ENCODE results near the gene ADAMTS8. TPM values are rescaled to one million over a fixed set of nuclear protein-coding genes. Genes with fewer than 3 reads are reported as not detected.
"Not testable (repeated sequence)": the region's sequence is repeated elsewhere in the genome, so short reads cannot be mapped to it uniquely, and the experiment has no call there.

The ADAMTS8 gene
- total RNA-seq, 1 donor from 2014 or later: 5.7 TPM

GRCh38 chr11:130439160-130439519 is 10.7 kb upstream of the ADAMTS8 start:
- Histone ChIP-seq H3K9ac (ENCODE audit: low read depth in 1 of 3, low read length in 3 of 3) (no peak overlapping the region), H3K27ac (ENCODE audit: low read depth, low read length) (no peak overlapping the region), H3K36me3 (ENCODE audit: control insufficient read depth in 3 of 3, insufficient read depth in 3 of 3, low read length in 3 of 3) (no peaks in the 10 kb centered on the region), H3K27me3 (ENCODE audit: control insufficient read depth in 3 of 3, insufficient read depth in 3 of 3, low read length in 3 of 3) (peaks cover 0 to 6% (median 0%) of the 10 kb centered on the region in 3 donors), H3K9me3 (ENCODE audit: control insufficient read depth in 3 of 3, low read length in 3 of 3) (no peaks in the 10 kb centered on the region), H3K4me1 (ENCODE audit: control insufficient read depth in 3 of 3, insufficient read depth in 3 of 3, low read length in 3 of 3) (peaks cover 0 to 9% (median 0%) of the 10 kb centered on the region in 3 donors), H3K4me3 (ENCODE audit: low read length in 3 of 3) (no peak overlapping the region)

GRCh38 chr11:130438401-130439159 is 10.2 kb upstream of the ADAMTS8 start:
- not testable (repeated sequence) for H3K9me3 ChIP-seq (ENCODE audit: control insufficient read depth in 3 of 3, low read length in 3 of 3); H3K4me3 ChIP-seq (ENCODE audit: low read length in 3 of 3); H3K27ac ChIP-seq (ENCODE audit: low read depth, low read length); H3K36me3 ChIP-seq (ENCODE audit: control insufficient read depth in 3 of 3, insufficient read depth in 3 of 3, low read length in 3 of 3); H3K9ac ChIP-seq (ENCODE audit: low read depth in 1 of 3, low read length in 3 of 3); H3K27me3 ChIP-seq (ENCODE audit: control insufficient read depth in 3 of 3, insufficient read depth in 3 of 3, low read length in 3 of 3); H3K4me1 ChIP-seq (ENCODE audit: control insufficient read depth in 3 of 3, insufficient read depth in 3 of 3, low read length in 3 of 3)

GRCh38 chr11:130437848-130438247 is 9.4 kb upstream of the ADAMTS8 start:
- no peak overlapping the region for H3K9ac ChIP-seq (ENCODE audit: low read depth in 1 of 3, low read length in 3 of 3)
- H3K36me3 ChIP-seq (ENCODE audit: control insufficient read depth in 3 of 3, insufficient read depth in 3 of 3, low read length in 3 of 3): no peaks in the 10 kb centered on the region
- H3K4me3 ChIP-seq (ENCODE audit: low read length in 3 of 3): no peak overlapping the region
- peaks cover 0 to 9% (median 0%) of the 10 kb centered on the region in 3 donors for H3K4me1 ChIP-seq (ENCODE audit: control insufficient read depth in 3 of 3, insufficient read depth in 3 of 3, low read length in 3 of 3)
- no peak overlapping the region for H3K27ac ChIP-seq (ENCODE audit: low read depth, low read length)
- H3K27me3 ChIP-seq (ENCODE audit: control insufficient read depth in 3 of 3, insufficient read depth in 3 of 3, low read length in 3 of 3): peaks cover 0 to 6% (median 0%) of the 10 kb centered on the region in 3 donors
- no peaks in the 10 kb centered on the region for H3K9me3 ChIP-seq (ENCODE audit: control insufficient read depth in 3 of 3, low read length in 3 of 3)

GRCh38 chr11:130436171-130436570 is 7.8 kb upstream of the ADAMTS8 start:
- H3K4me3 ChIP-seq (ENCODE audit: low read length in 3 of 3): no peak overlapping the region
- H3K27ac ChIP-seq (ENCODE audit: low read depth, low read length): no peak overlapping the region
- H3K9me3 ChIP-seq (ENCODE audit: control insufficient read depth in 3 of 3, low read length in 3 of 3): no peaks in the 10 kb centered on the region
- no peak overlapping the region for H3K9ac ChIP-seq (ENCODE audit: low read depth in 1 of 3, low read length in 3 of 3)
- peaks cover 0 to 12% (median 2%) of the 10 kb centered on the region in 3 donors for H3K4me1 ChIP-seq (ENCODE audit: control insufficient read depth in 3 of 3, insufficient read depth in 3 of 3, low read length in 3 of 3)
- peaks cover 0 to 6% (median 0%) of the 10 kb centered on the region in 3 donors for H3K27me3 ChIP-seq (ENCODE audit: control insufficient read depth in 3 of 3, insufficient read depth in 3 of 3, low read length in 3 of 3)
- H3K36me3 ChIP-seq (ENCODE audit: control insufficient read depth in 3 of 3, insufficient read depth in 3 of 3, low read length in 3 of 3): no peaks in the 10 kb centered on the region

- H3K9me3 ChIP-seq (ENCODE audit: control insufficient read depth in 3 of 3, low read length in 3 of 3): no peaks in the 10 kb centered on the region
- H3K9ac ChIP-seq (ENCODE audit: low read depth in 1 of 3, low read length in 3 of 3): no peak overlapping the region
- H3K36me3 ChIP-seq (ENCODE audit: control insufficient read depth in 3 of 3, insufficient read depth in 3 of 3, low read length in 3 of 3): no peaks in the 10 kb centered on the region
- H3K4me1 ChIP-seq (ENCODE audit: control insufficient read depth in 3 of 3, insufficient read depth in 3 of 3, low read length in 3 of 3): peaks cover 0 to 12% (median 2%) of the 10 kb centered on the region in 3 donors
- H3K4me3 ChIP-seq (ENCODE audit: low read length in 3 of 3): no peak overlapping the region
- H3K27ac ChIP-seq (ENCODE audit: low read depth, low read length): no peak overlapping the region
- H3K27me3 ChIP-seq (ENCODE audit: control insufficient read depth in 3 of 3, insufficient read depth in 3 of 3, low read length in 3 of 3): peaks cover 0 to 6% (median 0%) of the 10 kb centered on the region in 3 donors
Measured at GRCh38 chr11:130435671-130436070, 7.3 kb upstream of the ADAMTS8 start.

- peak overlapping the region; percentile 68 to 86 (median 76) for H3K9ac ChIP-seq (ENCODE audit: low read depth in 1 of 3, low read length in 3 of 3)
- peak overlapping the region; percentile 33 for H3K27ac ChIP-seq (ENCODE audit: low read depth, low read length)
- peak overlapping the region; percentile 75 to 84 (median 81) for H3K4me3 ChIP-seq (ENCODE audit: low read length in 3 of 3)
- peaks cover 0 to 12% (median 2%) of the 10 kb centered on the region in 3 donors for H3K4me1 ChIP-seq (ENCODE audit: control insufficient read depth in 3 of 3, insufficient read depth in 3 of 3, low read length in 3 of 3)
- no peaks in the 10 kb centered on the region for H3K36me3 ChIP-seq (ENCODE audit: control insufficient read depth in 3 of 3, insufficient read depth in 3 of 3, low read length in 3 of 3)
- peaks cover 1 to 11% (median 8%) of the 10 kb centered on the region in 3 donors for H3K27me3 ChIP-seq (ENCODE audit: control insufficient read depth in 3 of 3, insufficient read depth in 3 of 3, low read length in 3 of 3)
- H3K9me3 ChIP-seq (ENCODE audit: control insufficient read depth in 3 of 3, low read length in 3 of 3): no peaks in the 10 kb centered on the region
Measured at GRCh38 chr11:130434521-130435223, 6.3 kb upstream of the ADAMTS8 start.

- Histone ChIP-seq H3K9ac (ENCODE audit: low read depth in 1 of 3, low read length in 3 of 3) (no peak overlapping the region), H3K27me3 (ENCODE audit: control insufficient read depth in 3 of 3, insufficient read depth in 3 of 3, low read length in 3 of 3) (peaks cover 7 to 20% (median 17%) of the 10 kb centered on the region in 3 donors), H3K27ac (ENCODE audit: low read depth, low read length) (no peak overlapping the region), H3K4me3 (ENCODE audit: low read length in 3 of 3) (no peak overlapping the region), H3K4me1 (ENCODE audit: control insufficient read depth in 3 of 3, insufficient read depth in 3 of 3, low read length in 3 of 3) (peaks cover 4 to 16% (median 7%) of the 10 kb centered on the region in 3 donors), H3K36me3 (ENCODE audit: control insufficient read depth in 3 of 3, insufficient read depth in 3 of 3, low read length in 3 of 3) (no peaks in the 10 kb centered on the region), H3K9me3 (ENCODE audit: control insufficient read depth in 3 of 3, low read length in 3 of 3) (no peaks in the 10 kb centered on the region)
Measured at GRCh38 chr11:130433357-130433756, 4.9 kb upstream of the ADAMTS8 start.

GRCh38 chr11:130431801-130432200 is 3.4 kb upstream of the ADAMTS8 start:
- H3K36me3 ChIP-seq (ENCODE audit: control insufficient read depth in 3 of 3, insufficient read depth in 3 of 3, low read length in 3 of 3): no peaks in the 10 kb centered on the region
- no peak overlapping the region for H3K9ac ChIP-seq (ENCODE audit: low read depth in 1 of 3, low read length in 3 of 3)
- peaks cover 12 to 19% (median 18%) of the 10 kb centered on the region in 3 donors for H3K4me1 ChIP-seq (ENCODE audit: control insufficient read depth in 3 of 3, insufficient read depth in 3 of 3, low read length in 3 of 3)
- no peaks in the 10 kb centered on the region for H3K9me3 ChIP-seq (ENCODE audit: control insufficient read depth in 3 of 3, low read length in 3 of 3)
- peaks cover 18 to 31% (median 28%) of the 10 kb centered on the region in 3 donors for H3K27me3 ChIP-seq (ENCODE audit: control insufficient read depth in 3 of 3, insufficient read depth in 3 of 3, low read length in 3 of 3)
- no peak overlapping the region for H3K27ac ChIP-seq (ENCODE audit: low read depth, low read length)
- no peak overlapping the region for H3K4me3 ChIP-seq (ENCODE audit: low read length in 3 of 3)

- H3K4me3 ChIP-seq (ENCODE audit: low read length in 3 of 3): no peak overlapping the region
- peaks cover 22 to 33% (median 33%) of the 10 kb centered on the region in 3 donors for H3K27me3 ChIP-seq (ENCODE audit: control insufficient read depth in 3 of 3, insufficient read depth in 3 of 3, low read length in 3 of 3)
- H3K9me3 ChIP-seq (ENCODE audit: control insufficient read depth in 3 of 3, low read length in 3 of 3): no peaks in the 10 kb centered on the region
- no peak overlapping the region for H3K9ac ChIP-seq (ENCODE audit: low read depth in 1 of 3, low read length in 3 of 3)
- H3K27ac ChIP-seq (ENCODE audit: low read depth, low read length): no peak overlapping the region
- H3K4me1 ChIP-seq (ENCODE audit: control insufficient read depth in 3 of 3, insufficient read depth in 3 of 3, low read length in 3 of 3): peaks cover 15 to 22% (median 20%) of the 10 kb centered on the region in 3 donors
- no peaks in the 10 kb centered on the region for H3K36me3 ChIP-seq (ENCODE audit: control insufficient read depth in 3 of 3, insufficient read depth in 3 of 3, low read length in 3 of 3)
Measured at GRCh38 chr11:130431331-130431773, 2.9 kb upstream of the ADAMTS8 start.

GRCh38 chr11:130429983-130430382 is 1.6 kb upstream of the ADAMTS8 start:
- H3K9ac ChIP-seq (ENCODE audit: low read depth in 1 of 3, low read length in 3 of 3): no peak overlapping the region
- H3K27me3 ChIP-seq (ENCODE audit: control insufficient read depth in 3 of 3, insufficient read depth in 3 of 3, low read length in 3 of 3): peaks cover 31 to 39% (median 39%) of the 10 kb centered on the region in 3 donors
- H3K9me3 ChIP-seq (ENCODE audit: control insufficient read depth in 3 of 3, low read length in 3 of 3): no peaks in the 10 kb centered on the region
- no peak overlapping the region for H3K4me3 ChIP-seq (ENCODE audit: low read length in 3 of 3)
- H3K4me1 ChIP-seq (ENCODE audit: control insufficient read depth in 3 of 3, insufficient read depth in 3 of 3, low read length in 3 of 3): peaks cover 14 to 23% (median 15%) of the 10 kb centered on the region in 3 donors
- H3K36me3 ChIP-seq (ENCODE audit: control insufficient read depth in 3 of 3, insufficient read depth in 3 of 3, low read length in 3 of 3): no peaks in the 10 kb centered on the region
- H3K27ac ChIP-seq (ENCODE audit: low read depth, low read length): no peak overlapping the region

Measured in skeletal muscle tissue (tissue), 4 donors.